ENCODE results near the gene PPP2R1A.

DNA sequence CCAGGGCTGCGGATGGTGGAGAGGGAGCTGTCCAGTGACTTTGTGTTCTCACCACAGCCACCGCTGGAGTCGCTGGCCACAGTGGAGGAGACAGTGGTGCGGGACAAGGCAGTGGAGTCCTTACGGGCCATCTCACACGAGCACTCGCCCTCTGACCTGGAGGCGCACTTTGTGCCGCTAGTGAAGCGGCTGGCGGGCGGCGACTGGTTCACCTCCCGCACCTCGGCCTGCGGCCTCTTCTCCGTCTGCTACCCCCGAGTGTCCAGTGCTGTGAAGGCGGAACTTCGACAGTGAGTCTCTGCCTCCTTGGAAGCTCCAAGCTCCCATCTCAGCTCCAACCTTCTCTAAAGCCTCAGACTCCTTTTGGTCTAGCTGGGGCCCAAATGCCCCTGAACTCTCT lies 21.4 kb downstream of the PPP2R1A start:
- TF ChIP-seq, protein P1, sequence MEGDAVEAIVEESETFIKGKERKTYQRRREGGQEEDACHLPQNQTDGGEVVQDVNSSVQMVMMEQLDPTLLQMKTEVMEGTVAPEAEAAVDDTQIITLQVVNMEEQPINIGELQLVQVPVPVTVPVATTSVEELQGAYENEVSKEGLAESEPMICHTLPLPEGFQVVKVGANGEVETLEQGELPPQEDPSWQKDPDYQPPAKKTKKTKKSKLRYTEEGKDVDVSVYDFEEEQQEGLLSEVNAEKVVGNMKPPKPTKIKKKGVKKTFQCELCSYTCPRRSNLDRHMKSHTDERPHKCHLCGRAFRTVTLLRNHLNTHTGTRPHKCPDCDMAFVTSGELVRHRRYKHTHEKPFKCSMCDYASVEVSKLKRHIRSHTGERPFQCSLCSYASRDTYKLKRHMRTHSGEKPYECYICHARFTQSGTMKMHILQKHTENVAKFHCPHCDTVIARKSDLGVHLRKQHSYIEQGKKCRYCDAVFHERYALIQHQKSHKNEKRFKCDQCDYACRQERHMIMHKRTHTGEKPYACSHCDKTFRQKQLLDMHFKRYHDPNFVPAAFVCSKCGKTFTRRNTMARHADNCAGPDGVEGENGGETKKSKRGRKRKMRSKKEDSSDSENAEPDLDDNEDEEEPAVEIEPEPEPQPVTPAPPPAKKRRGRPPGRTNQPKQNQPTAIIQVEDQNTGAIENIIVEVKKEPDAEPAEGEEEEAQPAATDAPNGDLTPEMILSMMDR (IDR thresholded peaks at IDR 0.05) = no peak
- TF ChIP-seq POLR2A (IDR thresholded peaks at IDR 0.05) = no peak
- TF ChIP-seq POLR2AphosphoS5 (IDR thresholded peaks at IDR 0.05) = no peak

All from upper lobe of left lung (tissue), 4 donors.